A673 (cell line): ENCODE measurements around the gene ADAMTS1. TPM values are rescaled to one million over a fixed set of nuclear protein-coding genes. Genes with fewer than 3 reads are reported as not detected.

Source experiments
- BruUV-seq: library from RNA; stranded (reverse); fragments of 400-500 nt; replicated peaks from 2 replicates; lab custom pipeline; 2021; lab: Mats Ljungman, UMichigan
- CTCF ChIA-PET: fragments of 300-600 bp; sonication (Branson Sonifier 250); formaldehyde crosslinking; loops from one replicate; lab custom pipeline; 2022; ENCODE audit warnings: antibody characterized with exemption; lab: Charles Lee
- POLR2A ChIA-PET: fragments of 300-600 bp; sonication (Branson Sonifier 250); formaldehyde crosslinking; loops from one replicate; lab custom pipeline; 2022; ENCODE audit warnings: antibody characterized with exemption; ENCODE audit not compliant: low non-redundant PET; lab: Charles Lee
- DNase-seq: peaks from one replicate; pipeline ENCODE4 v3.0.0-alpha.2; 2015; ENCODE audit warnings: low spot score
- H3K27ac ChIP-seq: fragments of 200-600 bp; sonication (generic); 2 replicates; pipeline ENCODE4 v1.5.1; 2016; ENCODE audit warnings: mixed run types, low read depth, mild to moderate bottlenecking, mixed read lengths, antibody characterized with exemption, low read length; ENCODE audit not compliant: poor library complexity, severe bottlenecking
- H3K27me3 ChIP-seq: fragments of 200-600 bp; sonication (generic); replicated peaks from 2 replicates; pipeline ENCODE4 v1.6.1; 2017; ENCODE audit warnings: mixed run types, low read depth, mild to moderate bottlenecking, mixed read lengths, antibody characterized with exemption, low read length; ENCODE audit not compliant: insufficient read depth, poor library complexity
- H3K36me3 ChIP-seq: fragments of 200-600 bp; sonication (generic); 2 replicates; pipeline ENCODE4 v1.6.1; 2016; ENCODE audit warnings: mixed run types, mild to moderate bottlenecking, mixed read lengths, antibody characterized with exemption, low read length; ENCODE audit not compliant: insufficient read depth, poor library complexity, severe bottlenecking
- H3K4me1 ChIP-seq: fragments of 200-600 bp; sonication (generic); 2 replicates; pipeline ENCODE4 v1.6.1; 2017; ENCODE audit warnings: mixed run types, mild to moderate bottlenecking, mixed read lengths, antibody characterized with exemption, low read length; ENCODE audit not compliant: insufficient read depth, poor library complexity, severe bottlenecking
- H3K4me3 ChIP-seq: fragments of 200-600 bp; sonication (generic); 2 replicates; pipeline ENCODE4 v1.5.1; 2016; ENCODE audit warnings: low read depth, mixed run types, mild to moderate bottlenecking, mixed read lengths, low read length; ENCODE audit not compliant: poor library complexity, severe bottlenecking
- H3K9me3 ChIP-seq: fragments of 200-600 bp; sonication (generic); 2 replicates; pipeline ENCODE4 v1.6.1; 2016; ENCODE audit warnings: mixed run types, low read depth, mild to moderate bottlenecking, mixed read lengths, antibody characterized with exemption, low read length; ENCODE audit not compliant: poor library complexity, severe bottlenecking
- CTCF ChIP-seq: fragments of 300-800, 200-600 bp; sonication (generic); conservative IDR thresholded peaks from 2 replicates; pipeline ENCODE4 v1.5.1; 2017; ENCODE audit warnings: low read depth, mild to moderate bottlenecking, antibody characterized with exemption, low read length, moderate library complexity, mixed read lengths
- EZH2 ChIP-seq: fragments of 200-600 bp; sonication (generic); IDR thresholded peaks from 2 replicates; pipeline ENCODE4 v1.6.1; 2017; ENCODE audit warnings: borderline replicate concordance, low read depth, mild to moderate bottlenecking, mixed read lengths, antibody characterized with exemption, low read length; ENCODE audit not compliant: poor library complexity, severe bottlenecking
- intact Hi-C: fragments of 100-400 bp; cut with micrococcal nuclease; formaldehyde crosslinking; loops from one replicate; pipeline ENCODE4 v1.10.0; 2022; ENCODE audit not compliant: unreplicated experiment
- total RNA-seq: library from RNA; stranded (reverse); gene quantifications from 2 replicates; pipeline ENCODE4 v1.2.3, GENCODE V29; 2021

Gene ADAMTS1
- total RNA-seq, 1 experiment from 2014 or later = 17.9 TPM

DNA sequence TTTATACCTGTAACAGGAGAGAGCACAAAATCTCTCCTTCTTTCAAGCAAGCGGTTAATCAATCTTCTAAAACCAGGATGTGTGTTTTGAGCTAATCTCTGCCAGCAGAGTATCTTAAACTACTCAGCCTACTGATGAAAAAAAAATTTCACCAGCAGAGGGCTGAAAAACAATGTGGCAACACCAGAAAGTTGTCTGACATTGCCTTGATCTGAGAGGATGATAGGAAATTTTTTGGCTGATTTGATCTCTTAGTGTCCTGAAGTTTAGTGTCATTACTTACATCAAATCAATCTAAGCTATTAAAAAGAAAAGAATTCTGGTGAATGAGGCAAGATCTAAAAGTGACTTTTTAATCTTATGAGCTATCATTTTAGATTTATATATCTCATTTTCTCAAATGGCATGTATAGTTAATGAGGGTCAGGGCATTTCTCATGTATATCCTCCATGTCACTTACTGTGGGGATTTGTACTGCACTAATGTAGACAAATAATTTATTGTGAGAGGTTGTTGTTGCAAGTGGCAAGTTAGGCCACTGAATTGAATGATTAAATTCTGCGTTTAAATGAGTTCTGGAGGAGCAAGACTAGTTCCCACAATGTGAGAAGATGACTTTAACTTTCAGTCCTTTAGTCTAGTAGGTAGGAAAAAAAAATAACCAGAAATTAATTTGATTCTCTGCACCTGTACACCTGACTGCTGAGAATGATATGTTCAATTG, 10.9 kb downstream of the ADAMTS1 start:
- Histone ChIP-seq H3K9me3 (no peaks in the 10 kb centered on the region), H3K4me1 (no peaks in the 10 kb centered on the region), H3K36me3 (peaks cover 36% of the 10 kb centered on the region), H3K27ac (no peak overlapping the region), H3K27me3 (no peaks in the 10 kb centered on the region), H3K4me3 (no peak overlapping the region)
- no TSS peak for BruUV-seq
- ChIA-PET CTCF (no interaction called here), POLR2A (no interaction called here)
- TF ChIP-seq CTCF (peak; percentile 47), EZH2 (no peak)
- intact Hi-C loops = no loop called here
- peak; percentile 28 for DNase-seq

DNA sequence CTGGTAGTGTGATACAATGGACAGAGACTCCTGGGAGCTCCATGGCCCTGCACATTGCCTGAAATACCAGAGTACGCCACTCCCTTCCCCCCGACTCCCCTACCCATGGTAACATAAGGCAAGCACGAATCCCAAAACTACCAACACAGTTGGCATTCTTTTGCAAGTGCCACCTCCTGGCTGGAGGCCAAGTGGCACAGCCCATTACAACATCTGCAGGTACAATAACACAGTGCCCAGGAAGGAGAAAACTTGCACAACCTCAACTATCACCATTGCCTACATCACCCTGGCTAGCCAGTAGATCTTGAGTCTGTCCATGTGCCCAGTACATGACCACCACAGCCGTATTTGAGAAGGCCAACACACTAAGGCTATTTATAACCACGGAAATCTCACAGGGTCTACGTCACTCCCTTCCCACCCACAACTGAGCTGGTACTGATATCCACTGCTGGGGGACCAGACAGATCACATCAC, 11.7 kb downstream of the ADAMTS1 start:
- H3K27me3 ChIP-seq = no peaks in the 10 kb centered on the region
- no peak for DNase-seq
- H3K27ac ChIP-seq = no peak overlapping the region
- no peak overlapping the region for H3K4me3 ChIP-seq
- TF ChIP-seq EZH2 (no peak), CTCF (no peak)
- no peaks in the 10 kb centered on the region for H3K9me3 ChIP-seq
- intact Hi-C loops = no loop called here
- peaks cover 27% of the 10 kb centered on the region for H3K36me3 ChIP-seq
- no peaks in the 10 kb centered on the region for H3K4me1 ChIP-seq
- BruUV-seq = no TSS peak
- POLR2A ChIA-PET = no interaction called here
- CTCF ChIA-PET = interaction anchor here (0.6 kb wide), 1 partner anchor 1219 kb away, joined by 6 read pairs; no protein-coding TSS in a partner anchor

- Histone ChIP-seq H3K9me3 (no peaks in the 10 kb centered on the region), H3K36me3 (peaks cover 22% of the 10 kb centered on the region), H3K4me3 (no peak overlapping the region), H3K27me3 (no peaks in the 10 kb centered on the region), H3K4me1 (no peaks in the 10 kb centered on the region), H3K27ac (no peak overlapping the region)
- intact Hi-C loops = no loop called here
- TF ChIP-seq EZH2 (no peak), CTCF (no peak)
- BruUV-seq = no TSS peak
- no peak for DNase-seq
- ChIA-PET CTCF (interaction anchor here (0.6 kb wide), 1 partner anchor 1218 kb away, joined by 6 read pairs; no protein-coding TSS in a partner anchor), POLR2A (no interaction called here)
These were observed 12.2 kb downstream of the ADAMTS1 start for GRCh38 chr21:26833011-26833410.
